Measurements from ENCODE around the gene OR2AG2.

OR2AG2 gene

GRCh38 chr11:6738590-6738989 lies 33.2 kb downstream of the OR2AG2 start:
- DNase-seq = no peak

GRCh38 chr11:6737872-6738466 lies 33.8 kb downstream of the OR2AG2 start:
- no peak for DNase-seq

GRCh38 chr11:6736495-6737121 lies 35.2 kb downstream of the OR2AG2 start:
- DNase-seq = no peak

GRCh38 chr11:6735306-6735705 lies 36.5 kb downstream of the OR2AG2 start:
- no peak for DNase-seq

- DNase-seq = no peak
These were observed 37.2 kb downstream of the OR2AG2 start for GRCh38 chr11:6734616-6735015.

- DNase-seq = no peak
These were observed 38.2 kb downstream of the OR2AG2 start for GRCh38 chr11:6733326-6734275.

- no peak for DNase-seq
These were observed 43.6 kb downstream of the OR2AG2 start for GRCh38 chr11:6727971-6728760.

GRCh38 chr11:6725386-6725896 lies 46.3 kb downstream of the OR2AG2 start:
- no peak for DNase-seq

GRCh38 chr11:6724013-6724412 lies 47.8 kb downstream of the OR2AG2 start:
- no peak for DNase-seq

GRCh38 chr11:6721343-6721742 lies 50.4 kb downstream of the OR2AG2 start:
- DNase-seq = no peak

- DNase-seq = no peak
These were observed 52.2 kb downstream of the OR2AG2 start for GRCh38 chr11:6719576-6719975.

- DNase-seq = no peak
These were observed 54.4 kb downstream of the OR2AG2 start for GRCh38 chr11:6717426-6717825.

Data from NCI-H1092 (cell line).